ENCODE measurements around the gene RPL39. TPM values are rescaled to one million over a fixed set of nuclear protein-coding genes. Genes with fewer than 3 reads are reported as not detected.
"Not testable (repeated sequence)": the region's sequence is repeated elsewhere in the genome, so short reads cannot be mapped to it uniquely, and the experiment has no call there.

The RPL39 gene
- total RNA-seq, 3 donors from 2014 or later, result 7,705 to 9,033 (median 8,363) TPM

DNA sequence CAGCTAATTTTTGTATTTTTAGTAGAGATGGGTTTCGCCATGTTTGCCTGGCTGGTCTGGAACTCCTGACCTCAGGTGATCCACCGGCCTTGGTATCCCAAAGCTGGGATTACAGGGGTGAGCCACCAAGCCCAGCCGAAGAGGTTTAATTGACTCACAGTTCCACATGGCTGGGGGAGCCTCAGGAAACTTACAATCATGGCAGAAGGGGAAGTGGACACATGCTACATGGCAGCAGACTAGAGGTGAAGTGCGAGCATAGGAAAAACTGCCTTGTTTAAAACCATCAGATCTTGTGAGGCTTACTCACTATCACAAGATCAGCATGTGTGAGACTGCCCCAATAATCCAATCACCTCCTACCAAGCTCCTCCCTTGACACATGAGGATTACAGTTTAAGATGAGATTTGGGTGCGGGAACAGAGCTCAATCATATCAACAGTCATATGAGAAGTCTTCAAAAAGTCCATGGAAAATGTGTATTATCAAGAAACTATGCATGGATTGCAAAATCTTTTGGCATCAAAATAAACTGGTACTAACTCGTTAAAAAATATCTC is 25.8 kb upstream of the RPL39 start:
- no peak for DNase-seq (ENCODE audit: low spot score in 2 of 2)
- no peaks in the 10 kb centered on the region for H3K4me1 ChIP-seq
- H3K27ac ChIP-seq, result no peak overlapping the region
- no peaks in the 10 kb centered on the region for H3K36me3 ChIP-seq
- no peaks in the 10 kb centered on the region for H3K27me3 ChIP-seq
- TF ChIP-seq, protein P1, sequence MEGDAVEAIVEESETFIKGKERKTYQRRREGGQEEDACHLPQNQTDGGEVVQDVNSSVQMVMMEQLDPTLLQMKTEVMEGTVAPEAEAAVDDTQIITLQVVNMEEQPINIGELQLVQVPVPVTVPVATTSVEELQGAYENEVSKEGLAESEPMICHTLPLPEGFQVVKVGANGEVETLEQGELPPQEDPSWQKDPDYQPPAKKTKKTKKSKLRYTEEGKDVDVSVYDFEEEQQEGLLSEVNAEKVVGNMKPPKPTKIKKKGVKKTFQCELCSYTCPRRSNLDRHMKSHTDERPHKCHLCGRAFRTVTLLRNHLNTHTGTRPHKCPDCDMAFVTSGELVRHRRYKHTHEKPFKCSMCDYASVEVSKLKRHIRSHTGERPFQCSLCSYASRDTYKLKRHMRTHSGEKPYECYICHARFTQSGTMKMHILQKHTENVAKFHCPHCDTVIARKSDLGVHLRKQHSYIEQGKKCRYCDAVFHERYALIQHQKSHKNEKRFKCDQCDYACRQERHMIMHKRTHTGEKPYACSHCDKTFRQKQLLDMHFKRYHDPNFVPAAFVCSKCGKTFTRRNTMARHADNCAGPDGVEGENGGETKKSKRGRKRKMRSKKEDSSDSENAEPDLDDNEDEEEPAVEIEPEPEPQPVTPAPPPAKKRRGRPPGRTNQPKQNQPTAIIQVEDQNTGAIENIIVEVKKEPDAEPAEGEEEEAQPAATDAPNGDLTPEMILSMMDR (IDR thresholded peaks at IDR 0.05), result no peak
- TF ChIP-seq POLR2AphosphoS5 (IDR thresholded peaks at IDR 0.05) (no peak), POLR2A (IDR thresholded peaks at IDR 0.05) (no peak)
- no peaks in the 10 kb centered on the region for H3K9me3 ChIP-seq
- no peak overlapping the region for H3K4me3 ChIP-seq
- intact Hi-C loops (cut with DNase I; ENCODE audit: low total_unique reads), result no loop called here

- Histone ChIP-seq H3K27ac (no peak overlapping the region), H3K36me3 (no peaks in the 10 kb centered on the region), H3K9me3 (no peaks in the 10 kb centered on the region), H3K4me3 (no peak overlapping the region), H3K27me3 (no peaks in the 10 kb centered on the region), H3K4me1 (no peaks in the 10 kb centered on the region)
- TF ChIP-seq, protein P1 (IDR thresholded peaks at IDR 0.05), result no peak
- TF ChIP-seq POLR2A (IDR thresholded peaks at IDR 0.05) (no peak), POLR2AphosphoS5 (IDR thresholded peaks at IDR 0.05) (no peak)
- DNase-seq (ENCODE audit: low spot score in 2 of 2), result no peak
- intact Hi-C loops (cut with DNase I; ENCODE audit: low total_unique reads), result no loop called here
Measured at GRCh38 chrX:119816300-119816699, 24.9 kb upstream of the RPL39 start.

DNA sequence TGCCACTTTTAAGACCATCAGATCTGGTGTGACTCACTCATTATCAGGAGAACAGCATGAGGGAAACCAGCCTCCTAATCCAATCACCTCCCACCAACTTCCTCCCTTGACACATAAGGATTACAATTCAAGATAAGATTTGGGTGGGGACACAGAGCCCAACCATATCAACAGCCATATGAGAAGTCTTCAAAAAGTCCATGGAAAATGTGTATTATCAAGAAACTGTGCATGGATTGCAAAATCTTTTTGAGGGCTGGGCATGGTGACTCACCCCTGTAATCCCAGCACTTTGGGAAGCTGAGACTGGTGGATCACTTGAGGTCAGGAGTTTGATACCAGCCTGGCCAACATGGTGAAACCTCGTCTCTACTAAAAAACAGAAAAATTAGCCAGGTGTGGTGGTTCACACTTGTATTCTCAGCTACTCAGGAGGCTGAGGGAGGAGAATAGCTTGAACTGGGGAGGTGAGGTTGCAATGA is 17.8 kb upstream of the RPL39 start:
- H3K27me3 ChIP-seq, result no peaks in the 10 kb centered on the region
- TF ChIP-seq POLR2AphosphoS5 (IDR thresholded peaks at IDR 0.05) (no peak), POLR2A (IDR thresholded peaks at IDR 0.05) (no peak)
- TF ChIP-seq, protein P1 (IDR thresholded peaks at IDR 0.05), result no peak
- no peak overlapping the region for H3K4me3 ChIP-seq
- intact Hi-C loops (cut with DNase I; ENCODE audit: low total_unique reads), result no loop called here
- H3K9me3 ChIP-seq, result no peaks in the 10 kb centered on the region
- H3K27ac ChIP-seq, result no peak overlapping the region
- DNase-seq (ENCODE audit: low spot score in 2 of 2), result no peak
- no peaks in the 10 kb centered on the region for H3K4me1 ChIP-seq
- H3K36me3 ChIP-seq, result no peaks in the 10 kb centered on the region

GRCh38 chrX:119808461-119808860 is 17.0 kb upstream of the RPL39 start:
- H3K4me3 ChIP-seq; H3K27ac ChIP-seq; H3K9me3 ChIP-seq; H3K4me1 ChIP-seq; H3K36me3 ChIP-seq; DNase-seq (ENCODE audit: low spot score in 2 of 2); H3K27me3 ChIP-seq; intact Hi-C loops (cut with DNase I; ENCODE audit: low total_unique reads): not testable (repeated sequence)

DNA sequence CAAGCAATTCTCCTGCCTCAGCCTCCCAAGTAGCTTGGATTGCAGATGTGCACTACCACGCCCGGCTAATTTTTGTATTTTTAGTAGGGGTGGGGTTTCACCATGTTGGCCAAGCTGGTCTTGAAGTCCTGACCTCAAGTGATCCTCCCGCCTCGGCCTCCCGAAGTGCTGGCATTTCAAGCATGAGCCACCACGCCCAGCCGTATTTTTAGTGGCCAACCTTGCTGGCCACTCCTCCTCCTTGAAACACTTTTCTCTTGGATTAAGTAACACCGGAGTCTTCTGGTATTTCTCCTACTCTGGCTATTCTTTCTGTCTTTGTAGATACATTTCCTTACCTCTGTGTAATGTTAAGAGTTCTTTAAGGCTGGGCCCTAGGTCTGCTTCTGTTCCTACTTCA is 11.1 kb upstream of the RPL39 start:
- Histone ChIP-seq H3K4me1 (no peaks in the 10 kb centered on the region), H3K4me3 (no peak overlapping the region), H3K9me3 (no peaks in the 10 kb centered on the region), H3K27ac (no peak overlapping the region), H3K36me3 (no peaks in the 10 kb centered on the region), H3K27me3 (no peaks in the 10 kb centered on the region)
- no peak for TF ChIP-seq POLR2AphosphoS5 (IDR thresholded peaks at IDR 0.05)
- no peak for TF ChIP-seq POLR2A (IDR thresholded peaks at IDR 0.05)
- TF ChIP-seq, protein P1 (IDR thresholded peaks at IDR 0.05), result no peak
- DNase-seq (ENCODE audit: low spot score in 2 of 2), result no peak
- intact Hi-C loops (cut with DNase I; ENCODE audit: low total_unique reads), result no loop called here
